Effector CD8-positive, alpha-beta T cell (primary cell): Measurements from ENCODE around the gene SH2D3C.

Experiments used
- DNase-seq: peaks from one replicate; lab custom pipeline; 2025; lab: John Stamatoyannopoulos, UW

The SH2D3C gene

GRCh38 chr9:127720865-127721227 lies 57.6 kb downstream of the SH2D3C start:
- DNase-seq: no peak

- no peak for DNase-seq
Observed at GRCh38 chr9:127720031-127720864, 58.2 kb downstream of the SH2D3C start.

- no peak for DNase-seq
Observed at GRCh38 chr9:127717766-127718165, 60.7 kb downstream of the SH2D3C start.

- no peak for DNase-seq
Observed at GRCh38 chr9:127716412-127716811, 62.1 kb downstream of the SH2D3C start.

- DNase-seq: peak; percentile 95
Observed at GRCh38 chr9:127715470-127716337, 62.8 kb downstream of the SH2D3C start, which contains the start of the genes PTRH1 and TTC16. PTRH1 (minus strand) TSS chr9:127715663; CDS start chr9:127715639, 24 bp downstream. TTC16 (plus strand) TSS chr9:127716079; CDS start chr9:127716146, 67 bp downstream.

- DNase-seq: no peak
Observed at GRCh38 chr9:127714951-127715469, 63.5 kb downstream of the SH2D3C start.

- DNase-seq: no peak
Observed at GRCh38 chr9:127714020-127714750, 64.3 kb downstream of the SH2D3C start.

- DNase-seq: no peak
Observed at GRCh38 chr9:127712867-127713266, 65.6 kb downstream of the SH2D3C start.

- DNase-seq: no peak
Observed at GRCh38 chr9:127712371-127712770, 66.1 kb downstream of the SH2D3C start.

- no peak for DNase-seq
Observed at GRCh38 chr9:127711831-127712274, 66.6 kb downstream of the SH2D3C start.

- DNase-seq: no peak
Observed at GRCh38 chr9:127711226-127711701, 67.2 kb downstream of the SH2D3C start.

- DNase-seq: no peak
Observed at GRCh38 chr9:127710204-127710783, 68.2 kb downstream of the SH2D3C start.

- no peak for DNase-seq
Observed at GRCh38 chr9:127708952-127709587, 69.4 kb downstream of the SH2D3C start.

- DNase-seq: no peak
Observed at GRCh38 chr9:127707766-127708165, 70.7 kb downstream of the SH2D3C start.

- no peak for DNase-seq
Observed at GRCh38 chr9:127706836-127707241, 71.6 kb downstream of the SH2D3C start, which contains the start of gene CFAP157. CFAP157 (plus strand) TSS chr9:127706988; CDS start chr9:127707032, 44 bp downstream.

- no peak for DNase-seq
Observed at GRCh38 chr9:127705577-127706379, 72.7 kb downstream of the SH2D3C start.

GRCh38 chr9:127703289-127703946 lies 75.0 kb downstream of the SH2D3C start:
- no peak for DNase-seq

GRCh38 chr9:127700594-127701255 lies 77.7 kb downstream of the SH2D3C start:
- no peak for DNase-seq

GRCh38 chr9:127700140-127700539 lies 78.3 kb downstream of the SH2D3C start:
- DNase-seq: no peak
